8988T (cell line): ENCODE results near the gene EFCAB12.

Source experiments
- DNase-seq: peaks from one replicate; pipeline ENCODE4 v3.0.0; 2011

The EFCAB12 gene

DNA sequence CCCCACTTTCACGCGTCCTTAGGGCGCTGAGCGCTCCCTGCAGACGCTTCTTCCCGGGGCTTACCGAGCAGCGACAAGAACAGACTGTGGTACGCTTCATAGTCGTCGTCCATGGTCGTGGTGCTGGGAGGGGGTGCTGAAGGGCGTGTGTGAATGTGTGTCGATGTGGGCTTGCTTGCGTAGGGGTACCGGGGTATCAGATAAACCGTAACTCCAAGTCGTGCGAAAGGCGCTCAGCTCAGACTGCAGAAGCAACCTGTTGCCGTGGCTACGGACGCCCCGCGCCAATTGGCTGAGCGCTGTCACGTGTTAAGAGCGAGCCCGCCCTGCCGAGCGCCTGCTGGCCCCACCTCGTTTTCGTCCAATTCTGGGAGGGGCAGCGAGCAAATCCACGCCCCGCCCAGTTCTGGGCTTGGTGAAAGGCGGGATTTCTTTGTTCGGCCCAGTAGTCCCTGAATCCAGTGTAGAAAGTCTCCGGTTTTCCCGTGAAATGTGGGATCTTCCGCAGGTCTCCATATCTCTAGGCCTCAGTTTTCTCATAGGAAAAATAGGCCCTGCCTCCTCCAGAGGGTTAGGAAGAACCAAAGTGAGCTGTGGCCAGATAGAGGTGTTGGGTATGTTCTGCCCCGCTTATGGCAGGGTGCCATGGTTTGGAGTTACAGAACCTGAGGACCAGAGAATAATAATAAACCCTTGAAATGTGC lies at the start of gene EFCAB12:
Gene EFCAB12, minus strand, starts transcription at position 261 of the 704 bp plus-strand sequence. Its CDS starts 148 bp downstream, at position 113.
- DNase-seq, result peak; percentile 73

DNA sequence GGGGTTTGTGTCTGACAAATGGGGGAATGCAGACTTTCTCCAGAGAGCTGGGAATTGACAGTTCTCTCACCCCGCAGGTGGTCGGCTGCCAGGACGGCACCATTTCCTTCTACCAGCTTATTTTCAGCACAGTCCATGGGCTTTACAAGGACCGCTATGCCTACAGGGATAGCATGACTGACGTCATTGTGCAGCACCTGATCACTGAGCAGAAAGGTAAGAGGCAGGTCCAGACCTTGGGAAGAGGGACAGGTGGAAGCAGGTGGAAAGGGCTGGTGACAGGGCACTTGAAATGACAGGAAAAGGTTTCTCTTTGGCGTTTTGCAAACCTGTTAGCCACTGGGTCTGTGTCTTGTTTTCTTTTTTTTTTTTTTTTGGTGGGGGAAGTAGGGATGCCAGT lies 48.1 kb upstream of the EFCAB12 start:
- DNase-seq, result no peak

DNA sequence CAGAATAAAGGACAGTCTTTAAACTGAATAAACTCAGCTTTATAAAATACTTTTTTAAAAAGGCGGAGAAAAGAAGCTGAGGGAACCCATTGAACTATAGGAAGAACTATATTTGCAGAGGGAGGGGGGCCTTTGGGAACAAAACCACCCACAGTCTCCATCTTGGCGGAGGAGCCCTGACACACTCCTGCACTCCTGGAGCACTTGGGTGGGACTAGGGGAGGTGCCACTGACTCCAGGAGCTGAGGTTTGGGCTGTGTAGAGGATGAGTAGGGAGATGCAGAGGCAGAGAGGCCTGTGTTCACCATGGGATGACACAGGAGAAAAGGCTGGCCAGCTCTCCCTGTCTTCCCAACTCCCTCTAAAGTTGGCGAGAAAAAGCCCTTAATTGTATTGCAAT lies 47.4 kb upstream of the EFCAB12 start:
- no peak for DNase-seq

- DNase-seq, result no peak
These were observed 46.8 kb upstream of the EFCAB12 start for GRCh38 chr3:129474984-129475804.

DNA sequence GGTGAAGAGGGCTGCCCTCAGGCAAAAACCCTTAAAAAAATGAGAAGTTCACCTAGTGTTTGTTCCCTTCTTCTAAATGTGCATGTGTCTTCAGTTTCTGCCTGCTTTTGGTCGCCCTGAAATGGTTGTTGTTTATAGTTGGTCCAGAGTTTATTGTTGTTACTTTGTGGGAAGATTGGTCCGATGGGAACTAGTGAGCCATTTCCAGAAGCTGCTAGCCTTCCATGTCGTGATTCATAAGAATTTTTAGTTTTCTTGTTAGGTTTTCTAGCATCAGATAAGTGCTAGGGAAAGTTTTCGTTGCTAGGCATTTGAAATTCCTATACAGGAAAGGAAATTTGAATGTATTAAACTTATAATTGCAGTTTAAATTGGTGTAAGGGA lies 45.3 kb upstream of the EFCAB12 start:
- DNase-seq, result no peak

- no peak for DNase-seq
These were observed 44.8 kb upstream of the EFCAB12 start for GRCh38 chr3:129473067-129473768.

DNA sequence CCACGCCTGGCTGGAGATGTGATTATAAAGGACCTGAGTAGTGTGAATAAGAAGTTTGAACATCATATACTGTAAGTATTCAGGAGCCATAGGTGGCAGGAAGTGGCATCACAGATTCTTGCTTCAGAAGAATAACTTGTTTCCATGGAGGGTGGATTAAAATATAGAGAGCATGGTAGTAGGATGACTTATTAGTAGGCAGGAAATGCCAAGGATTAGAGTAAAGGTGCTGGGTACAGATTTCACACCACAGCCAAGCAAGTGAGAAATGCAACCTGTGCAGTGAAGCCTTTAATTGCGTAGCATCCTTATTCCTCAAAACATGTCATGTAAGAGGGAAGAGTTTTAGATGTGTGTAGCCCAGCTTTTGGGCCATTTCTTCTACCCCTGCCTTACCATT lies 42.4 kb upstream of the EFCAB12 start:
- no peak for DNase-seq

DNA sequence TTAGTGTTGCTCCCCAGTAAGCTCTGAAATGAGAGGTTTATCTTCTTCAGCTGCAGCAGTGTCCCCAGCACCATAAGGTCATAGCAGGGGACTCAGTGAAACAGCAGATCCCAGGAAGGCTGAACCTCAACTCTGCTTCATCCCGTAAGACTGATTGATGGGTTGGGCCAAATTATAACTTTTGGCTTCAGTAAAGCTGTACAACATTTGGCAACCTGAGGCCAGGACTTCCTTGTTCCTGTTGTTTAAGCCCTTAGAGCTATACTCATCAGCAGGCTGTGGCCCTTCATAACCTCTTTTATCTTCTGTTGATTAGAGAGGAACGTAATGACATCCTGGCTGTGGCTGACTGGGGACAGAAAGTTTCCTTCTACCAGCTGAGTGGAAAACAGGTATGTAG lies 40.6 kb upstream of the EFCAB12 start:
- DNase-seq, result no peak

DNA sequence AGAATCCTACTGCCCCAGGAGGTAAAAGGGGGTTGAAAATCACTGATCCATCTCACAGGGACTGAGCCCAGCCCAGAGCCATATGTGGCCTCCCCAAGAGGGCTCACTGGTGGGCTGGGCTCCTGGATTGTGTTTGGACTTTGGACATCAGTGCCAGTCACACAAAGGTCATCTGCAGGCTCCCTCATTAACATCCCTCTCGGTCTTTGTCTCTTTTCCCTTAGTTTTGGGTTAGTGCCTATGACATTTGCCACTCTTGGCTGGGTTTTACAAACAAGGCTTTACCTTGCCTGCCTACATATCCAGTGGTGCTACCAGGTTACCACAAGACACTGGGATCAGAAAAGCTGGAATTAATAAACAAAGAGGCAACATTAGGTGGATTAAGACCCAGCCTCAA lies 39.5 kb upstream of the EFCAB12 start:
- DNase-seq, result no peak

GRCh38 chr3:129463716-129464115 lies 35.3 kb upstream of the EFCAB12 start:
- DNase-seq, result no peak

DNA sequence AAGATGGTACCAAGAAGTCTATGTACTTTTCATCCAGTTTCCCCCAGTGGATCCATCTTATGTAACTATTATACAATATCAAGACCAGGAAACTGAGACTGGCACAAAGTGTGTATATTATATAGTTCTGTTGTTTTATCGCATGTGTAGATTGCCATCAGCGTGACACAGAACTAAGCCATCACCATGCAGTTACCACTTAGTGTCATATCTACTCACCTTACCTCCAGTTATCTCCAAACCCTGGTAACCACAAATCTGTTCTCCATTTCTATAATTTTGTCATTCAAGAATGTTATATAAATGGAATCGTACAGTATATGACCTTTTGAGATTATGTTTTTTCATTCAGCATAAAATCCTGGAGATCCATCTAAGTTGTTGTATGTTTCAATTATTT lies 34.7 kb upstream of the EFCAB12 start:
- DNase-seq, result no peak

DNA sequence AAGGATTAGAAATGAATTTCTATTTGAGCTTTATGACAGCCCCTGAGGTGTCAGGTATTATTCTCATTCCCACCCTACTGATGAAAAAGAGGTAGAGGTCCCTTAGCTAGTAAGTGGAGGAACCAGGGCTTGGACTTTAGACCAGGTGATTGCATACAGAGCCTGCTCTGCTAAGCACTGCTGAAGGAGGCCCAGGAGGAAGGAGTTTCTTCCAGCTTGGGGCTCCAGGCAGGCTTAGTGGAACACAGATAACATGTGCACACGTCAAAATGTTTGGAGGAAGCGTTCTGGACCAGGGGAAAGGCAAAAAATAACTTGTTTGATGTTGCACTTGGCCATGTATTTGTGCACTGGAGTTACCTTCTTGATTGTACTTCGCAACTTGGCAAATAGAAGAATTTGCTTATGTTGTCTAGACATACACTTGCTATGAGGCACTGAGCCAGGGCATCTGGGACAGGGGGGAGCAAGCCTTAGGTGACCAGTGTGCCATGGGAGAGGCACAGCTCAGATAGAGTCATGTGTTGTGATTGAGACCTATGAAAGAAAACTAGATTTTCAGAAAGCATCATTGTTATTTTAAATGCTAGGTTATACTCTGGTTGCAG lies 34.0 kb upstream of the EFCAB12 start:
- no peak for DNase-seq

GRCh38 chr3:129461461-129462146 lies 33.2 kb upstream of the EFCAB12 start:
- DNase-seq, result no peak

DNA sequence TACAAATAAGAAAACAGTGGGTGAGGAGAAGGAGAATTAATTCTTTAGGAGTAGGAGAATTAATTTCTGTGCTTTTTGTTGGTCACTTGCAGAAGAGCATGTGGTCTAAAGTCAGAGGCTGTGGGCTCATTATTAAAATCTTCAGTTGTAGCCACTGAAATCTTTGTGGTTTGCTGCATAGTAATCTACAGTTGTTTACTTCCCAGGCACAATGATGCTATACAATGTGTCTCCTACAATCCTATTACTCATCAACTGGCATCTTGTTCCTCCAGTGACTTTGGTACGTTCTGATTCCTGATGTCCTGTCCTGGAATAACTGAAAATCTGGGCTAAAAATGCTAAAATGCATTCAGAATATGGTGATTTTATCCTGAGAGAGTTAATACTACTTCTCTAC lies 32.6 kb upstream of the EFCAB12 start:
- no peak for DNase-seq

DNA sequence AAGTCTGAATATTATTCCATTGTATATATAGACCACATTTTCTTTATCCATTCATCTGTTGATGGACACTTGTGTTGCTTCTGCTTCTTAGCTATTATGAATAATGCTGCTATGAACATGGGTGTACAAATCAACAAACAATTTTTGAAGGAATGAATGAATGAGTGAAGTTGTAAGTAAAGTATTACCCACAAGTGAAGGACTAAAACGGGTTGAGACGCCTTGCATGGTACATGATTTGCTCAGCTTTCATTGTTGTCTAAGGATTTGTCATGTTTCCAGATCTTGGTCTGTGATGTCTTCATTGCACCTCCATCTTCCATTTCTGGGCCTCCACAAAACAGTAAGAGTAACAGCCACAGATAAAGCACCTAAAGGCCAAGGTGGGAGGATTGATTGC lies 32.1 kb upstream of the EFCAB12 start:
- no peak for DNase-seq

DNA sequence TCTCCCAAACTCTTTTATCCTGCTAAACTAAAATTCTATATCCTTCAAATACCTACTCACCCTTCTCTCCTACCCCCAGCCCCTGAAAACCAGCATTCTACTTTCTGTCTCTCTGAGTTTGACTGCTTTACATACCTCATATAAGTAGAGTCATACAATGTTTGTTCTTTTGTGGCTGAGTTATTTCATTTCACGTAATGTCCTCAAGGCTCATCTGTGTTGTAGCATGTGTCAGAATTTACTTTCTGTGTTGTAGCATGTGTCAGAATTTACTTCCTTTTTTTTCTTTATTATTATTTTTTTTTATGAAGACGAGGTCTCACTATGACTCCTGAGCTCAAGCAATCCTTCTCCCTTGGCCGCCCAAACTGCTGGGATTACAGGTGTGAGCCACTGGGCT lies 31.7 kb upstream of the EFCAB12 start:
- no peak for DNase-seq

DNA sequence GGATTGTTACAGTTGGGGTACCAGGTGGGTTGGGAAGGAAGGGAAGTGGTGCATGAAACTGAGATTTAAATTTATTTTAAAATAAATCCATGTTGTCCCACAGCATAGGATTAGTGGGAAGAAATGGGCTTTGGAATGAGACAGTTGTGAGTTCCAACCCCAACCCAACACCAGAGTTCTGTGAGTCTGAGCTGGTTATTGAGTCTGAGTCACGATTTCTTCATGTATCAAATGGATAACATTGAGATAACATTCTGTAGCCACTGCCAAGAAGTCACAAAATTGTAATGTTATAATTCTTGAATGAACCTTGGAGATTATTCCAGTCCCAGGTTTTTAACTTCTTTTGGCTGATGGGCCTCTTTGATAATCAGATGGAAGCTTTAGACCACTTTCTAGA lies 25.3 kb upstream of the EFCAB12 start:
- DNase-seq, result no peak

DNA sequence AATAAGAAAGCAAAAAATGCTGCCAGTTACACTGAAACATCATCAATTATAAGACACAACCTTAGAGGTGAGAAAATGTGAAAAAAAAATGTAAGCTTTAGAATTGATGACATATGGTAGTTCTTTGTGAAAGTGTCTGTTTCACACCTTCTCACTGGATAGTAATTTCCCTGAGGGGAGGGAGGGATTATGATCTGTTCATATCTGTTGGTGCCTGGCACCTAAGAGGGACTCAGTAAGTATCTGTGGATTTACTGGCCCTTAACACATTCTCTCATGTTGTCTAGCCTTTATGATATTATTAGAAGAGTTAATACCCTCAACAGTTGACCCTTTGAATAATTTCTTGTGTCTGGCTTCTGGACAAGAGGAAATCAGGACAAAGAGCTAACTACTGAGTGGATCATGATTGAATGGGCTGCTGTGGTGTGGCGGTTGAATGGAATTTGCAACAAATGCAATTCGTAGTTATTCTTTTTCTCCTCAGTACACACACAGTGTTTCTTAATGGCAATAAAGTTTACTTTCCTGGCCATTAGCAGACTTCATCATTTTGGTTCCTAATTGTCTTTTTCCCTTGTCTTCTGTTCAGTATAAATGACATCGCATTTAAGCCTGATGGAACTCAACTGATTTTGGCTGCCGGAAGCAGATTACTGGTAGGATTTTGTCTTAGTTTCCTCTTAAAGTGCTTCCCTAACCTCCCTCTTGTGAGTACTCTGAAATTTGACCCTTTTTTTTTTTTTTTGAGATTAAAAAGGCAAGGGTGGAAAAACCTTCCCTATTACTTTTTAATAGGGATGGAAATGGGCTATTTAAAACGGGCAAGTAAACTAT lies 21.1 kb upstream of the EFCAB12 start:
- no peak for DNase-seq

DNA sequence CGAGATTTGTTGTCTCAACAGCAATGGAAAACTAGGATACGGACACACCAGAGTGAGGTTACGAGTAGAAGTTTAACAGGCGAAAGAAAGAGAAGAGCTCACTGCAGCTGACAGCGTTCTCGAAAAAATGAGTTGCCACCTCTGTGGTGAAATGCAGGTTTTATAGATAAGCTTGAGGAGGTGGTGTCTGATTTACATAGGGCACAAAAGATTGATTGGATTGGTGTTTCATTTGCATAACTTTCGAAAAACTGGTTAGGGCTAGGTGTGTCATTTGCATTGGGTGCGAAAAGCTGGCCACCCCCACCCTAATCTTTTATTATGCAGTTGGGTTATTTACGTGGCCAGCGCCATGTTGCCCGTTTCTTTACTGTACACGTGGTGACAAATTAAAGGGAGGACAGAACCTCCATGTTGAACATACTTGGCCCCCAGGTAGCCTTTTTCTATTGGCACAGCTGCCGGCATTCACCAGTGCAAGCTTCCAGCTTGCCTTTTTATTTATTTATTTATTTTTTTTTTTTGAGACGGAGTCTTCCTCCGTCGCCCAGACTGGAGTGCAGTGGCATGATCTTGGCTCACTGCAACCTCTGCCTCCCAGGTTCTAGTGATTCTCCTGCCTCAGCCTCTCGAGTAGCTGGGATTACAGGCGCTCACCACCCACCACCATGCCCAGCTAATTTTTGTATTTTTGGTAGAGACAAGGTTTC lies 19.9 kb upstream of the EFCAB12 start:
- DNase-seq, result no peak

DNA sequence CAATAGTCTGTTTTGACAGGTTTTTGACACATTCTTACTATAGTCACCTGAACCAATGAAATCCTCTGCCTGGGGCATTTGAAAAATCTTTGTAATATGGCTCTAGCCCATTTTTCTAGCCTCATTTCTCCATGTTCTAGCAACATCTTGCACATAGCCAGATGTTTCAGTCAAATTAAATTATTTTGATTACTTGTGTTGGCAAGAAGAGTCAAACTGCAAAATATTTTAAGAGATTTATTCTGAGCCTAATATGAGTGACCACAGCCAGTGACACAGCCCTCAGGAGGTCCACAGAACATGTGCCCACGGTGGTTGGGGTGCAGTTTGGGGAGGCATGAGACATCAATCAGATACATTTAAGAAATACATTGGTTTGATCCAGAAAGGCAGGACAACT lies 18.5 kb upstream of the EFCAB12 start:
- no peak for DNase-seq

- no peak for DNase-seq
These were observed 17.0 kb upstream of the EFCAB12 start for GRCh38 chr3:129445471-129445870.
